Measurements from ENCODE around the gene KRTAP5-2.
A peak's percentile ranks its signal among the peaks of the same experiment; 100 is the strongest.
"Not testable (repeated sequence)": the region's sequence is repeated elsewhere in the genome, so short reads cannot be mapped to it uniquely, and the experiment has no call there.

Gene KRTAP5-2

DNA sequence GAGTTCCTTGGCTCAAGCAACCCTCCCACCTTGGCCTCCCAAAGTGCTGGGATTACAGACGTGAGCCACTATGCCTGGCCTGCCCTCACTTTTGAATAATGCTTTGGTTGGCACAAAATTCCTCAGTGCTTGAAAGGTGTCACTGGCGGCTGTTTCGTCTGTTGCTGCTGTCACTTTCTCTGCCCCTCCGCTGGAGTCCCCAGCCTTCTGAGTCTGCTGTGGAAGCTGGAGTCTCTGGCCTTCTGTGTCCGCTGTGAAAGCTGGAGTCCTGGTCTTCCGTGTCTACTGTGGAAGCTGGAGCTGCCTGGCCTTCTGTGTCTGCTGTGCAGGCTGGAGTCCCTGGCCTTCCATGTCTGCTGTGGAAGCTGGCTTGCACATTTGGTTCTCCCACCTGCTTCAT lies 8.1 kb downstream of the KRTAP5-2 start:
- no peak for DNase-seq (ENCODE audit: low spot score)

DNA sequence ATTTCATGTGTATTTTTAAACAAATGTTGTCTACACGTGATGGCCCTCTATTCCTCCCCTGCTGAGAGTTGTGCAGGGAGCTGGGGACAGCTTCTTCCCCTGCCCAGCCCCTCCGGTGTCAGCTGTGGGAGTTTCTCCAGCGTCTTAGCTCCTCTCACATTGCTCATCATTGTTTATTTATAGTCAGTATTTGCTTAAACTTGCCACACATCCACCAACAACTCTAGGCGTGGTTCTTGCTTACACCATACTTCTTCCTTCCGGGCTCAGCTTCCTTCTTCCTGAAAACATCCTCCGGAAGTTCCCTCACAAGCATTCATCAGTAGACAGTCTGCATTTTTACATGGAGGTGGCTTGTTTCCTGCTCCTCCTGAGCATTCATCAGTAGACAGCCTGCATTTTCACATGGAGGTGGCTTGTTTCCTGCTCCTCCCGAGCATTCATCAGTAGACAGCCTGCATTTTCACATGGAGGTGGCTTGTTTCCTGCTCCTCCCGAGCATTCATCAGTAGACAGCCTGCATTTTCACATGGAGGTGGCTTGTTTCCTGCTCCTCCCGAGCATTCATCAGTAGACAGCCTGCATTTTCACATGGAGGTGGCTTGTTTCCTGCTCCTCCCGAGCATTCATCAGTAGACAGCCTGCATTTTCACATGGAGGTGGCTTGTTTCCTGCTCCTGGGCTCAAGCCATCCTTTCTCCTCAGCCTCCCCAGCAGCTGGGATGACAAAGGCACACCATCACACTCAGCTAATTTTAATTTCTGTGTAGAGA lies 8.7 kb downstream of the KRTAP5-2 start:
- DNase-seq (ENCODE audit: low spot score), result not testable (repeated sequence)

DNA sequence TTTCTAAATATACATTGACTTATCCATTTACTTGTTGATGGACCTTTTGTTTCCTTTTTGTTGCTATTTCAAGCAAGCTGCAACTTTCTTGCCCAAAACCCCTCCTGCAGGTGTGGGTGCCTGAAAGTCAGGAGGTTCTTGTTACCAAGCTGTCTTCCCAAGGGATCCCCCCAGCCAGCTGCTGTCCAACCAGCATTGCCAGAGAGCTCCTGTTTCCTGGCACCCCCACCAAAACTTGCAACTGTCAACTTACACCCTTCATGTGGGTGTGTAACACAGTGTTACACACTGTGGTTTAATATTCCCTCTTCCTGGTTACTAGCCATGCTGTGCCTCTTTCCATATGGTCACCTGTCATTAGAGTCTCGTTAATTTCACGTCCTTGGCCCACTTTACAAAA lies 11.4 kb downstream of the KRTAP5-2 start:
- no peak for DNase-seq (ENCODE audit: low spot score)

DNA sequence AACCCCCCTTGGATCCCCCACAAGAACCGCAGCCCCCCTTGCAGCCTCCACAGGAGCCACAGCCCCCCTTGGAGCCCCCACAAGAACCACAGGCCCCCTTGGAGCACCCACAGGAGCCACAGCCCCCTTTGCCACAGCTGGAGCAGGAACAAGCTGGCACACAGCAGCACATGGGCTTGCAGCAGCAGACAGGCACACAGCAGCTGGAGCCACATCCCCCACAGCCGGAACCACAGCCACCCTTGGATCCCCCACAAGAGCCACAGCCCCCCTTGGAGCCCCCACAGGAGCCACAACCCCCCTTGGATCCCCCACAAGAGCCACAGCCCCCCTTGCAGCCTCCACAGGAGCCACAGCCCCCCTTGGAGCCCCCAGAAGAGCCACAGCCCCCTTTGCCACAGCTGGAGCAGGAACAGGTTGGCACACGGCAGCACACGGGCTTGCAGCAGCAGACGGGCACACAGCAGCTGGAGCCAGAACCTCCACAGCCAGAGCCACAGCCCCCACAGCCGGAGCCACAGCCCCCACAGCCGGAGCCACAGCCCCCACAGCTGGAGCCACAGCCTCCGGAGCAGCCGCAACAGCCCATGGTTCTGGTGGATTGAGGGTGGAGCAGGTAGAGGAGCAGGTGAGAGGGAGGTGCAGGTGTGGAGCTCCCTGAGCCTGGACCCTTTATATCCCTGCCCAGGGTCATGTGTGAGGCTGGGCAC lies 13.3 kb downstream of the KRTAP5-2 start, which contains the start of gene KRTAP5-1:
TSS of gene KRTAP5-1 (minus strand) at position 623 of the 710 bp plus-strand sequence. CDS start at position 589, 34 bp downstream.
- DNase-seq (ENCODE audit: low spot score), result not testable (repeated sequence)

DNA sequence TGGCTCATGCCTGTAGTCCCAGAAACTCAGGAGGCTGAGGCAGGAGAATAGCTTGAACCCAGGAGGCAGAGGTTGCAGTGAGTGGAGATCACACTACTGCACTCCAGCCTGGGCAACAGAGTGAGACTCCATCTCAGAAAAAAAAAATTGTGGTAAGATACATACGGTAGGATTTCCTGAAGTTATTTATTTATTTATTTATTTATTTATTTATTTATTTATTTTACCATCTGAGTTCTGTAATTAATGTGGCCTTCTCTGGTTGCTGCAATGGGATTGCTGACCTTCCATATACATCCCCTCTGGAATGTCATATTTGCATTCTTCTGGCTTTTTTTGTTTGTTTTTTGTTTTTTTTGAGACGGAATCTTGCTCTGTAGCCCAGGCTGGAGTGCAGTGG lies 15.2 kb downstream of the KRTAP5-2 start:
- DNase-seq (ENCODE audit: low spot score), result not testable (repeated sequence)

DNA sequence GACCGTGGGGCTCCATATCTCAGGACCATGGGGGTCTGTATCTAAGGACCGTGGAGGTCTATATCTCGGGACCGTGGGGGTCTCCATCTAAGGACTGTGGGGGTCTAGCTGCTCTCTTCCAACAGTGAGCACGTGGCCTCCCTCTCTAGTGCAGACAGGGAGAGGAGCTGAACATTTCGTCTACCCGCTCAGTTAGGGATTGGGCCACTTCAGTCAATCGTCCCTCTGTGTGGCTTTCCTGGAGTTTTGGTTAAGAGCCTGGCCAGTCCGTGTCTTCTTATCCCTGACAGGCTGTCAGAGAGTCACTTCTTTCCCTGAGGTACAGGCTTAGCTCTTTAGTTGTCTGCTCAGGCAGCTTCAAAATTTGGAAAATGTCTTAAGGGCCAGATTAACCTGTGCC lies 16.1 kb downstream of the KRTAP5-2 start:
- no peak for DNase-seq (ENCODE audit: low spot score)

DNA sequence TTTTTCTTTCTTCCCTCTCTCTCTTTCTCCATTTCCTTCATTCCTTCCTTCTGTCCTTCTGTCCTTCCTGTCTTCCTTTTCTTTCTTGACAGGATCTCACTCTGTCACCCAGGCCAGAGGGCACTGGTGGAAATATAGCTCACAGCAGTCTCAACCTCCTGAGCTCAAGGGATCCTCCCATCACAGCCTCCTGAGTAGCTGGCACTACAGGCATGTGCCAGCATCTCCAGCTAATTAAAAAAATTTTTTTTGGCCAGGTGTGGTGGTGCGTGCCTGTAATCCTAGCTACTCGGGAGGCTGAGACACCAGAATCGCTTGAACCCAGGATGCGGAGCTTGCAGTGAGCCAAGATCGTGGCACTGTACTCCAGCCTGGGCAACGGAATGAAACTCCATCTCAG lies 21.3 kb downstream of the KRTAP5-2 start:
- DNase-seq (ENCODE audit: low spot score), result no peak

DNA sequence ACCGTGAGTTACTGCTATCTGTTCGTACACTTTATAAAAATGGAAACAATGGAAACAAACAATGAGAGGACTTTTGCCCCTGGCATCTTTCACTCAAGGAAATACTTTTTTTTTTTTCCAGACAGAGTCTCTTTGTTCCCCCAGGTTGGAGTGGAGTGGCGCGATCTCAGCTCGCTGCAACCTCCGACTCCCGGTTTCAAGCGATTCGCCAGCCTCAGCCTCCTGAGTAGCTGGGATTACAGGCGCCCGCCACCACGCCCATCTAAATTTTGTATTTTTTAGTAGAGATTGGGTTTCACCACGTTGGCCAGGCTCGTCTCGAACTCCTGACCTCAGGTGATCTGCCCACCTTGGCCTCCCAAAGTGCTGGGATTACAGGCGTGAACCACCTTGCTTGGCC lies 22.3 kb downstream of the KRTAP5-2 start:
- not testable (repeated sequence) for DNase-seq (ENCODE audit: low spot score)

DNA sequence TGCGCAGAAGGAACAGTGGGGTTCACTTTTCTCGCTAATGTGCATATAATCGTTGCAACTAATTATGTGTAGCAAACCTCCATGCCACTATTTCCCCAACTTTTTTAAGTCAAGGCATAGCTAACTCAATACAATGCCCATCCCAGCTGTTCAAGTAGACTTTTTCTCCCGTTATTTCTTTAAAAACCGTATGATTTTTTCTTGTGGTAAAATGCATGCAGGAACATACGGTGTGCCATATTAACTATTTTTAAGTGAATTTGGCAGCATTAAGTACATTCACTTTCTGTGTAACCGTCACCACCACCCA lies 23.2 kb downstream of the KRTAP5-2 start:
- no peak for DNase-seq (ENCODE audit: low spot score)

DNA sequence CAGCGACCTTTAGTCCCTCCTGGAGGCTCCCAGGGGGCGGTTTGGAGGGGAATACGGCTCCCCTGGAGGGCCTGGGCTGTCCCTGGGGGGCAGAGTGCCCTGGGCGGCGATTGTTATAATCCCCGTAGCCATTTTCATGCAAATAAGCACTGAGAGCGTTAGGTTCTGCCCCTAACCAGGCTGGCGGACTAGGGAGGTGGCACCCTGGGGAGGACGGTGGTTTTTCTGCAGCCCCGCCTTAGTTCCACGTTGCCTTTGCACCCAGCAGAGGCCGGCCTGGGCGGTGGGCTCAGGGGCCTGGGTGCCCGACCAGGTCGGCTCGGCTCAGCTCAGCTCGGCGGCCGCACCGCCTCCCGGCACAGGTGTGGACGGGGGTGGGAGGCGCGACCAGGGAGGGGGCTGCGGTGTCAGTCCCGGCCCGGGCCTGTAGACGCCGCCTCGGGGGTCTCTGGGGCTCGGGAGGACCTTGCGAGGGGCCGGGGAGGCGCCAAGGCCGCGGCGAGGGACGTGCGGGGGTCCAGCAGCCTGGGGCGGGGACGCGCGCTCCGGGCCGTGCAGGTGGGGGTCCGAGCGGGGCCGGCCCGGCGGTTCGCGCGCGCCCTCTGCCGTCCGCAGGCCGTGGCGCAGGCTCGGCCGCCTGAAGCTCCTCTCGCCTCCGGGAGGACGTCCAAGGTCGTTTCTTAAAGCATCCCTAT lies 23.7 kb downstream of the KRTAP5-2 start:
- DNase-seq (ENCODE audit: low spot score), result peak; percentile 64

DNA sequence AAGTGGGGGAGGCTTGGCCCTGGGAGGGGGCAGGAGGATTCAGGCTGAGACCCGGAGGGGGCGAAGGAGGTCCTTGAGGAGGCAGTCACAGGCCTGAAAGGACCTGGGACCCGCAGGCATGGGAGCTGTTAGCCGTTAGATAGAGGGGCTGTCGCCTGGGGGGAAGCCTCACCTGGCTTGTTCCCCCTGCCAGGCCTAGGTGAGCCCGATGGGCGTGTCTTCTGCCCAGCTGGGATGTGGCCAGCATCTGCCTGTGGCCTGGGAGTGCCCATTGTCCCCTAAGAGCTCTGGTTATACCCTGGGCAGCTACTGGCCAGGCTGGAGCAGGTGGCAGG lies 24.2 kb downstream of the KRTAP5-2 start:
- peak; percentile 87 for DNase-seq (ENCODE audit: low spot score)

DNA sequence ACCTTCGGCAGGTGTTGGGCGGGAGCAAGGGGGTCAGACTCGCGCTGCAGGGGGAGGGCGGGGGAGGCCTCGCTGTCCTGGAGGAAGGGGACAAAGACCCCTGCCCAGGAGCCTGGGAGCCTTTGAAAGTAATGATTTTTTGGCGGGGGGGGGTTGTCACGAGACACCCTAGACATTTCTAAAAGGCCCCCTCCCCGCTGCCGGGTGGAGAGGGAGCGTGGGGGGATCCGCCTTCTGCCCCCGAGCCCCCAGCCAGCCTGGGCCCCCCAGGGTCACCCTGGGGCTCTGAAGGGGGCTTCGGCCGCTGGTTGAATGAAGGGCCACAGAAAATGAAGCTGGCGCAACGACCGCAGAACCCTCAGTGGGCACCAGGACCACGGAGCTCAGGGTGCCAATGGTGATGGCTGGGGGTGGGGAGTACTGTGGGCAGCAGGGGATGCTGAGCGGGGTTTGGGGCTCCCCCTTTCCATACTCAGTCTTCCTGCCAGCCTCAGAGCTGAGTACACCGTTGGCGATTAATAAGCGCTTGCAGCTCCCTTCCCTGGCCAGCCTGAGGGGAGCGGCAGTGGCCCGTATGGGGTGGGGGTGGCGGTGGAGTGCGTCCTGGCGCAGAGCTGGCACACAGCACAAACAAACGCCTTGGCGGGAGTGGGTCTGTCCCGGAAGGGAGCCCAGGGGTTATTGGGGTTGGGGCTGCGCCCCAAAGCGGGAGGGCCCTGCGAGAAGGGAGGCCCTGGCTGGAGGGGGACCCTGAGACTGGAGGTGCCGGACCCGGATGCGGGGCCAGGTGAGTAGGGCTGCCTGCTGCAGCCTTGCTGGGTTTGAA lies 24.8 kb downstream of the KRTAP5-2 start:
- peak; percentile 15 for DNase-seq (ENCODE audit: low spot score)

DNA sequence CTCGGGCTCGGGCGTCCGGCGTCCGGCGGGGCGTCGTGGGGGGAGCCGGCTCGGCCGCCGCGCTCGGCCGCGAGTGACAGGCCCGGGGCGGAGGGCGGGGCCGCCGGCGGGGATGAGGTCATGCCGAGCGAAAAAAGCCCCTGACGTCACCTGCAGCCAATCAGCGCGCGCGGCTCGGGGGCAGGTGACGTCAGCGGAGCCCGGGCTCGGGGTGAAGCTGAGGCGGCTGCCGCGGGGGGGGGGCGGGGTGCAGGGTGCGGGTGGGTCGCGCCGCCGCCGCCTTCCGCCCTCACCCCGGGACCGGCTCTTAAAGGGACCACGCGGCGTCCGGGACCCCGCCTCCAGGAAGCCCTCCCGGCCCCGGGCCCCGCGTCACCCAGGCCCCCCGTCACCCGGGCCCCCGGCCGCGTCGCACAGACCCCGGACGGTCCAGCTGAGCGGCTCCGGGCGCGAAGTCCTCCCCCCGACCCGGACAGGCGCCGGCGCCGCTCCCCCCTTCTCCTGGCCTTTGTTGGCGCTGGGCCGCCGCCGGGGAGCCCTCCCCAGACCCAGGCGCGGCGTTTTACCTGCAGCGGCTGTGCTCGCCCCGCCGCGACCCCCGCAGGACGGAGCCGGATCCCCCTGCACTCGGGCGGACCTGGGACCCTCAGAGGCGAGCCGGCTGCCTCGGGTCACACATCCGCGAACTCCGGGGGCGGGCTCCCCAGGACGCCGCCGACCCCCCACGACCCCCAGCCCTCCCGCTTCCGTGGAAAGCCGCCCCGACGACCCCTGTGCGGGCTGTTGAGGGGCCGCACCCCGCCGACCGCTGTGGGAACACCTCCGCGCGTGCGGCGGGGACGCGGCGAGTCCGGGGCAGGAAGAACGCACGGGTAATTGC lies 25.7 kb downstream of the KRTAP5-2 start, which contains the start of gene DUSP8:
TSS of gene DUSP8 (minus strand) at position 75 of the 880 bp plus-strand sequence. CDS start 6,445 bp downstream, outside the sequence.
- DNase-seq (ENCODE audit: low spot score), result peak; percentile 81

DNA sequence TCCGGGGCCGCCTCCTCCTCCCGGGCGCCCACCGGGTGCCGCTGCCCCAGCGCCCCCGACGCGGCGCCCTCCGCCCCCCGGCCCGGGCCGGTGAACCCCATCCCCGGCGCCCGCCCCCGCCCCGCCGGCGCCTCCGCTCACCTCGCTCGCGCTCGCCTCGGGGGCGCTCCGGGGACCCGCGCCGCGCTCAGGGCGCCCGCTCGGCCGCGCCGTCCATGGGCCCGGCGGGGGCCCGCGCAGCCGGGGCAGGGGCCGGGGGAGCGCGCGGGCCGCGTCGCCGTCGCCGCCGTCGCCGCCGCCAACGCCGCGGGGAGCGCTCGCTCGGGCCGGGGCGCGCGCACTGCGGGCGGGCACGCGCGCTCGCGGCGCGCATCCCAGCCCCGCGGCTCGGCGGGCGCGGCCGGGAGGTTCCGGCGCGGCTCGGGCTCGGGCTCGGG lies 26.3 kb downstream of the KRTAP5-2 start:
- no peak for DNase-seq (ENCODE audit: low spot score)

DNA sequence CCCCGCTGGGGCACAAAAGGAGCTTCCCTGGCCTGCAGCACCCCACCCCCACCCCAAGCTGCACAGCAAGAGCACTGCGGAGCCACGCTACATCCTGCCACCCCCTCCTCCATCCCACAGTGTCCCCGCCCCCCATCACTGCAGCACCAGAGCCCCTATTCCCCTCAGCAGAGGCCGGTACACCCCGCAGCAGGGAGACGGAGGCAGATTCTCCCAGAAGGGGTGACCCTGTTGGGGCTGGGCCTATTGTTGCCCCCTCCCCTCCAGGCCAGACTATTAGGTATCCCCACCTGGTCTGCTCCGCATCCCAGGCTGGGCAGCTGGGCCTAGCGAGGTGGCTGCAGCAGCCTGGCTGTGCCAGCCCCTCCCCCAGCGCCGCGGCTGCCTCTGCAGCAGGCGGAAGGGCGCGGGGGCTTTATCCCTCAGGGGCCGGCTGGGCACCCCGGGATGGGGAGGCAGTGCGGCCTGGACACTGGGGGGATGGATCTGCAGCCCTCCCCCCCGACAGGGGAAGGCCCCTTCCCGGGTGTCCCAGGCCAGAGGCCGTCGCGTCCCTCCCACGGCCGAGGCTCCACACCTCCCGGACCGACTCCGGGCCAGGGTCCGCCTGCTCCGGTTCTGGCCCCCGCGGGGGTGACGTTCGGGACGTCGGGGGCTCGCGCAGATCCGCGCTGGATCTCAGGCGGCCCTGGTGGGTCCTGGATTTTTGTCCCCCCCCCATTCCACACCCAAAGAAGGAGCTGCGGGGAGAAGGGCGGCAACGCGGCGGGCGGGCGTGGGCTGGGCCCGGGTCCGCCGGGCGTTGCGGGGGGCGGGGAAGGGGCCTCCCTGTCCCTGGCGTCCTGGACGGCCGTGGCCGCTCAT lies 27.0 kb downstream of the KRTAP5-2 start:
- DNase-seq (ENCODE audit: low spot score), result no peak

DNA sequence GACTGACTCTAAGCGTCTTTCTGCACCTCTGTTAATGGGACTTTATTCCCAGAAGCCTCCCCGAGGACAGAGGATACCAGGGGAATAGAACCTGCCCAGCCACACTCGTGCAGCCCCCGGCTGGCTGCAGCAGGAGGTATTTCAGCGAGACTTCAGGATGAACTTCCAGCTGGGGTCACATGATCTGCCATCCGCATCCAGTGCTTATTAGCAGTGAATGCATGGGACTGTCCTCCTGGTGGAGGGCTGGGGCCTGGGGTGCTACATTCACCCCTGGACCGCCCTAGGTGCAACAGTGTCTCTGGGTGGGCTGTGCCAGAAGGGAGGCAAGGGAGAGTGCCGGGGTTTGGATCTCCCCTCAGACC lies 27.6 kb downstream of the KRTAP5-2 start:
- no peak for DNase-seq (ENCODE audit: low spot score)

DNA sequence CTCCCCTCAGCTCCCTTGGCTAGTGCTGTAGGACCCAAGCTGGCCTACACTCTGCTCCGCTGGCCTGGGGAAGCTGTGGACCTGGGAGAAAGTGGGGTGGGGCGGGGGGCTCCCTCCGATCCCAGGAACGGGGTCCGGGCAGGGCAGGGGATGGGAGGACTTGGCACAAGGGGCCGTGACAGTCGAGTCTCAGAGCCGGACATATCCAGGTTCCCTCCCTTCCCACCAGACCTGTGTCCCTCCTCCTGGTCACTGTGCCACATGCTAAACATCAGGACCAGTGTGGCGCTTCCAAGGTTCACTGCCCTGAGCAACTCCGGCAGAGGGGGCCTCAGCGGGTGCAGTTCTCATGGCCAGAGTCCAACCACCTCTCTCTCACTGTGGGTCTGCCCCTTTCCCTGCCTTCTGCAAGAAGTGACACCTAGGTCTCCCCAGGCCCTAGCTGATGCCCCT lies 28.1 kb downstream of the KRTAP5-2 start:
- DNase-seq (ENCODE audit: low spot score), result no peak

DNA sequence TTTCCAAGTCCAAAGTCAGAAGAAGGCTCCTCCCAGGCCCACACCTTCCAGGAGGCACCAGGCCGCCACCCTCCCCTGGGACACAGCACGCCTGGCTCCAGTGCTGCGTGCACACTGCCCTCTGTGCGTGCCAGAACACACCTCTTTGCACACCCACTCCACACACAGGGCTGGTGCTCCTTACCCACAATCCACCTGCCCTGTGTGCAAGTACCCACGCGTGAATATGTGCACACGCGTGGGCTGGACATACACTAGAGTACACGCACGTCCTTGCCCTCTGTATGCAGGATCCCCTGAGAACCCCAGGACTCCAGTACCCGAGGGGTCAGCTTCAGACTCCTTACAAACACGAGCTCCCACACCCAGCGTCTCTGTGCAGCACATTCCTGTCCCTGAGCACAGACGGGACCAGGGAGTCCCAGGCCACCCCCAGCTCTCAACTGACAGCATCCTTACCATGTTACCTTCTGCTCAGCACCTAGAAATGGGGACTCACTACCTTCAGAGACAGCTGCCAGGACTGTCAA lies 28.8 kb downstream of the KRTAP5-2 start:
- no peak for DNase-seq (ENCODE audit: low spot score)

DNA sequence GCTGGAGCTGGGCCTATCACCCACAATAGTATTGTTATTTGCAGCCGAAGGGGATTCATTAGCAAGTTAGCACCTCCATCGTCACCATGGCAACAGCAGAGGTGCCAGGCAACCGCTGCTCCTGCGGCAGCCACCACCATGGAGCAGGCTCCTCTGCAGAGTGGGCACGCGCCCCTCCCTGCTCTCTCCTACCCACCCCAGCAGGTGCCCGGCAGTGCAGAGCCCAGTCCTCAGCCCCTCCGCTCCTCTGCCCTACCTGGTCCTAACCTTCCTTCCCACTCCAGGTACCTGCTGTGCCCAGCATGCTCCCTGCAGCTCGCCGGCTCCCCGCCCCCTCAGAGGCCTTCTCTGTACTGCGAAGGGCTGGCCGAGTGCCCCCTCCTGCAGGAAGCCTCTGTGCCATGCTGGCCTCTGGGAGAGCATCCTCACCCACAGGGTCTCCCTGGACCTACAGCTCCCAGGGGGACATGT lies 29.6 kb downstream of the KRTAP5-2 start:
- DNase-seq (ENCODE audit: low spot score), result no peak

DNA sequence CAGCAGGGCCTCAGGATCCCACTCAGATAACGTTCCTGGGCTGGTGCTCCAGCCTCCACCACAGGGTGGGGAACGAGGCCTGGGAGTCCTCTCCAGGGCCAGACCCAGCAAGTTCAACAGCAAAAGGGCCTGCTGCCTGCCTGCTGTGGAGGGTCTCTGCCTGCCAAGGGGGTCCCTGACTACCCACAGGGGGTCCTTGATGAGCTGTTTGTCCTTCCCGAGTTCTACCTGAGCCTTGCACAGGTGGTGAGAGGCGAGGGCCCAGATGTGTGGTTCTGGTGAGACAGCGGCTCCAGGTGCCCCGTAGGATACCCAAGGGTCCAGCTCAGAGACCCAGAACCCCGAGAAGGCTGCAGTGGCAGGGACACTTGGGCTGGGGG lies 30.4 kb downstream of the KRTAP5-2 start:
- DNase-seq (ENCODE audit: low spot score), result no peak

All from SW480 (cell line).